HG03460 (cell line): ENCODE results near the gene INO80.

Experiments used
- ATAC-seq: cut with Tn5 transposase; IDR thresholded peaks from one replicate; pipeline ENCODE4 v1.9.1; 2021; ENCODE audit not compliant: unreplicated experiment

Gene INO80

GRCh38 chr15:40931300-40932142 is 184.6 kb downstream of the INO80 start:
- no peak for ATAC-seq

DNA sequence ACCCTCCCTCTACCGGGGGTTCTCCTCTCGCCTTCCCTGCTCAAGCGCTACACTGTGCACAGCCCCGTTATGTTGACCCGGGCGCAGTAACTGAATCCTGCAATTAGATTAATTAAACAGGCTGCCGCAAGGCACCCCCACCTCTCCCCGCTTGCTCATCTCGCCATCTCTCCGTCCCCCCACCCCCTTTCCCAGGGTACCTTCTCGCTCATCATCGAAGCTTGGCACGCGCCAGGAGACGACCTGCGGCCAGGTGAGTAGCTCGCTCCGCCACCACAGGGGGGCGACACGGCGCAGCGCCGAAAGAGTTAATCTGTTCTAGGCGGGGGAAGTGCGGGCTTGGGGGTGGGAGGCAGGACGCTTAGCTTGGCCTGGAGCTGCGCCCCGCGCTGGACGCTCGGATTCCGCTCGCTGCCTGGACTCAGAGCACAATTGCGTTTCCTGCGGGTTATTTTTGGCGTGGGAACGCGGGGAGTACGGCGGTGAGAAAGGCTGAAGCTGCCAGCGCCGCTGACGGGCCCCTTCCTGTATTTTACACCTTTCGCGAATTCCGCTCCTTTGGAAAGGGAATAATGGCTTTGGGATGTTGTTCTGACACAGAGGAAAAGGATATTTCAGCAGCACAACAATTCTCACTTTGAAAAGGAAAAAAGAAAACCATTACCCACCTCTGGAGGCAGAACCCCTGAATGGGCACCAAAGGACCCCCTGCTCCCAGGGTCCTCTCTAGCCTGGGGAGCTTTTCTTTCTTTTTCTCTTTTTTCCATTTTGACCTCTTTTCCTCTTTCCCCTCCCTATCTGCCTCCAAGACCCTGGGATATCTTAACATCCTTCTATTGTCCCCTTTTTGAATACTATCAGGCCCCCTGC is 185.4 kb downstream of the INO80 start:
- no peak for ATAC-seq

DNA sequence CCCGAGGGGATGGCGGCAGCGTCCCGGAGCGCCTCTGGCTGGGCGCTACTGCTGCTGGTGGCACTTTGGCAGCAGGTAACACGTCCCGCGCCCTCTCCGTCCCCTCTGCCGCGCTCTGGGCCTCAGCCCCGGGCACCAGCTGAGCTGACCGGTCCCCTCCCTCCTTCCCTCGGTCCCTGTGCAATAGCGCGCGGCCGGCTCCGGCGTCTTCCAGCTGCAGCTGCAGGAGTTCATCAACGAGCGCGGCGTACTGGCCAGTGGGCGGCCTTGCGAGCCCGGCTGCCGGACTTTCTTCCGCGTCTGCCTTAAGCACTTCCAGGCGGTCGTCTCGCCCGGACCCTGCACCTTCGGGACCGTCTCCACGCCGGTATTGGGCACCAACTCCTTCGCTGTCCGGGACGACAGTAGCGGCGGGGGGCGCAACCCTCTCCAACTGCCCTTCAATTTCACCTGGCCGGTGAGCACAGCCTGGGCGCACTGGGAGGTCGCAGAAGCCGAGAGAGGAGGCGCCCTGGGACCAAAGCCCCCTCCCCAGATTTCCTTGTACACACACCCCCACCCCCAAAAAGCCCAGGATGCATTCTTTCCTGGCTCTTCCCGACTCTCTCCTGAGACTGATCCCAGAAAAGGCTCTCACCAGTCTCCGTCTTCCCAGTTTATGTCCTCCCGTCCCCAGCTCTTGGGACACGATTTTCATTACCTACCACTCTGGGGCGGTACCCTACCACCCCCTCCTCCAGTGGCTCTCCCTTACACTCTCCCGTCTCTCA is 186.2 kb downstream of the INO80 start:
- ATAC-seq, result no peak
